NCI-H345 treated with DMSO at 0.1 percent for 48 hours (cell line): ENCODE measurements around the gene DGKD.

Source experiments
- DNase-seq: peaks from one replicate; lab custom pipeline; 2025; ENCODE audit not compliant: unreplicated experiment; lab: John Stamatoyannopoulos, UW

DGKD gene

GRCh38 chr2:233440714-233441113 is 86.4 kb downstream of the DGKD start:
- no peak for DNase-seq

- DNase-seq = no peak
Observed at GRCh38 chr2:233441161-233442027, 87.1 kb downstream of the DGKD start.

DNA sequence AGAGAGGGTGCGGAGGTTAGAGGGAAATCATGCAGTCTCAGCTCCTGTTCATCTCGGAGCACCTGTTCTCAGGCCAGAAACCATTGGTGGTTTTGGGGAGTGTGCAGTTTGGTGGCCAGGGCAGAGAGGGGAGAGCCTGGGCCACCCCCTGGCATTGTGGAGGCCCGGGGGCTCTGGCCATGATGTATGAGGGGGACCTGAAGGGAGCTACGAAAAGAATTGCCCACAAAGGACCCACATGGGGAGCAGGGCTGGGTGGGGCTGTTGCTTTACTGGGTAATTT is 87.7 kb downstream of the DGKD start:
- no peak for DNase-seq

GRCh38 chr2:233443511-233444183 is 89.4 kb downstream of the DGKD start:
- peak; percentile 39 for DNase-seq

DNA sequence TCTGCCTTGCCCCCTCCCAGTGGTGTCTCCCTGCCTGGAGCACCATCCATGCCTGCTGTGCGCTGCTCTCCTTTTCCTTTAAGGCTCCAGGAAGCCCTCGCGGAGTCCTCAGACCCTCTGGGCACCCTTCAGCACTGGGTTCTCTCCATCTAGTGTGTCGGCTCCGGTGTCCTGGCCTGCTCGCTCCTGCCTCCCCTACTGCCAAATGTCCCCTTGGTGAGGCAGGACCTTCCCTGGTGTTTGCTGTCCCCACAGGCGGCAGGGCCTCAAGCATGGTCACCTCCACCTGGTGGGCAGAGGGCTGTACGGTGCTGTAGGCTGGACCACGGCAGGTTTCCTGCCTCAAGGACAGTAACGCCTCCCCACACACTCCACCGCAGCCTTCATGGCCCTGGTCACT is 90.2 kb downstream of the DGKD start:
- DNase-seq = no peak

GRCh38 chr2:233445152-233445830 is 91.0 kb downstream of the DGKD start:
- no peak for DNase-seq

GRCh38 chr2:233446121-233446520 is 91.8 kb downstream of the DGKD start:
- no peak for DNase-seq

- DNase-seq = no peak
Observed at GRCh38 chr2:233446606-233447305, 92.5 kb downstream of the DGKD start.

DNA sequence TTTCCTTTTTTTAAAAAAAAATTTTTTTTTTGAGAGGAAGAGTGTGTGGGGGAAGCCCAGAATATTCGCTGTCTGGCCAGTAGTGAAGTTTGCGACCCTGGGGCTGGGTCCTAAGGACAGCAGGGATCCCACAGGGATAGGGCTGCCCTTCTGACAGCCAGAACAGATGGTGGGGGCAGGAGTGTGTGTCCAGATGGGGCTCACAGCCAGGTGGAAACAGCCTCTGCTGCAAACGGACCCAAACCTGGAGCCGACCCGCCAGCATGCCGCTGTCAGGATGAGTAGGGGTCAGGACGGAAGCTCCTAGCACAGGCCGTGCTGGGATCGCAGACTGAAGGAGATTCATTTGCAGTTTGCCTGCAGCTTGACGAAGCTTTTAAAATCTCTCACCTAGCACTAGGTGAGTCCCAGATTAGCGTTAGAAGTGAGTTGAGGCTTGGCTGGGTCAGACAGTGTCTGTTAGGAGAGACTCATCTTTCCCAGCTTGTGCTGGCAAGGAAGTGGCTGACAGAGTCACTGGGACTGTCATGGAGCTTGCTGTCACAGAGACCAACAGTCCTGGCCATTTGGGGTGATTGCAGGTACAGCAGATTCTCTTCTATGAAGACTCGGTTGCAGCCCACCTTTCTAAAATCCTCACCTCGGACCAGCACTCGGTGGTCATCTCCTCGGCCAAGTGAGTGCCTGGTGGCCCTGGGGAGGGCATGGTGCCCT is 93.4 kb downstream of the DGKD start:
- DNase-seq = no peak

- no peak for DNase-seq
Observed at GRCh38 chr2:233448220-233448559, 93.9 kb downstream of the DGKD start.

- no peak for DNase-seq
Observed at GRCh38 chr2:233448575-233448974, 94.3 kb downstream of the DGKD start.

DNA sequence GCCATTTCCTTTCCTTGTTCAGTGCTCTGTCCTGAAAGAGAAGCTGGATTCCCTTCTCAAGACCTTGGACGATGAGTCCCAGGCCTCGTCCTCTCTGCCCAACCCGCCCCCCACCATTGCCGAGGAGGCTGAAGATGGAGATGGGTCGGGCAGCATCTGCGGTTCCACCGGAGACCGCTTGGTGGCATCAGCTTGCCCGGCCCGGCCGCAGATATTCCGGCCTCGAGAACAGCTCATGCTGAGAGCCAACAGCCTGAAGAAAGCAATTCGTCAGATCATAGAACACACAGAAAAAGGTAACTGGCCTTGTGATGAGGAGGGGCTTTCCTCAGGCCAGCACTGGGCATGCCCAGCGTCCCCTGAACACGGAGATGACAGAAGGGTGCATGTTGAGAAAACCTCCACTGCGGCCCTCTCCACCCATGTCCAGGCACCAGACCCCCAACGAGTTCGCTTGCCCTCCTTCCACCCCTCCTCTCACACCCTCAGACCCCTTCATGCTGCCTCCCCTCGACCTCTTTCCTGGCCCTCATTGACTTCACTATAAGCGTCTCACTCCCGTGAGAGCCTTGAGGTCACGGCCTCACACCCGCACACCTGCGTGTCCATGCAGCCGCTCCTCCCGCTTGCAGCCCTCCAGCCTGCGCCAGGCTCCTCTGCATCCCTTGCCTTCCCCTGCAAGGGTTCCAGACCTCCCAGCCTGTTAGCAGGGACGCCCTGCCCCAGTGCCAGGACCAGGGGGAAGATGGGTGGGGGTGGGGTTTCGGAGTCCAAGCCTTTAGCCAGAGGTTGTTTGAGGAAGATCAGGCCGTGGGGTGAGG is 95.0 kb downstream of the DGKD start:
- DNase-seq = no peak

DNA sequence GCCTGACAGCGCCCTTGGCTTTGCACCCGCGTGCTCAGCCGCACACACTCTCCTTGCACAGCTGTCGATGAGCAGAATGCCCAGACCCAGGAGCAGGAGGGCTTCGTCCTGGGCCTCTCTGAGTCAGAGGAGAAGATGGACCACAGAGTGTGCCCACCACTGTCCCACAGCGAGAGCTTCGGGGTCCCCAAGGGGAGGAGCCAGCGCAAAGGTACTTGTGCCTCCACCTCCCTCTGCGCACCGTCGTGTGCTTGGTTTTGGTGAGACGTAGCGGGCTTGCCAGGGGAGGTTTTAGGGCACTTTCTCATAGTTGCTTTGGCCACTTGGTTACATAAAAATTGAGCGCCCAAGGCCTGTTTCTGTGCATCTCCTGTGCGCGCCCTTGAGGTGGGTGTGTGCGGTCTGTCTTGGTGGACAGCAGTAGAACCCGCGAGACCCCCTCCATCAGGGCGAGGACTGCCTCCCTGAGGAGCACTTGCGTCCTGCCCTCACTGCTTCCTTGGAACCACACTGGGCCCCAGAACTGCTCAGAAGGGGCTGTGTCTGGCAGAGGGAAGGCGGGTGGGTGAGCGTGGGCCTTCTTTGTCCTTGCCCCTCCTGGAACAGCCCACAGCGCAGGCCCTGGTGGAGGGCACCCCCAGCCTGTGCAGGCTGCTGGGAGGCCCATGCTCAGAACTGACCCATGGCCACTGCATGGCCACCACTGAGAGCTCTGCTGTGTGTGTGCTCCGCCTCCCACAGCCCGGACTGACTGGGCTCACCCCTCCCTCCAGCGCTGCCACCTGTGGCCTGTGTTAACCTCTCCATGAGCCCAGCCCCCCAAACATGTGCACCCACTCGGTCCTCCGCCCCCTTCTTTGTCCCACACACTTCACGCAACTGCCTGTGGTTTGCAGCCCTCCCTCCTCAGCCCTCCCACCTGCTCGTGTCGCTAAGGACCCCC is 95.9 kb downstream of the DGKD start:
- no peak for DNase-seq

DNA sequence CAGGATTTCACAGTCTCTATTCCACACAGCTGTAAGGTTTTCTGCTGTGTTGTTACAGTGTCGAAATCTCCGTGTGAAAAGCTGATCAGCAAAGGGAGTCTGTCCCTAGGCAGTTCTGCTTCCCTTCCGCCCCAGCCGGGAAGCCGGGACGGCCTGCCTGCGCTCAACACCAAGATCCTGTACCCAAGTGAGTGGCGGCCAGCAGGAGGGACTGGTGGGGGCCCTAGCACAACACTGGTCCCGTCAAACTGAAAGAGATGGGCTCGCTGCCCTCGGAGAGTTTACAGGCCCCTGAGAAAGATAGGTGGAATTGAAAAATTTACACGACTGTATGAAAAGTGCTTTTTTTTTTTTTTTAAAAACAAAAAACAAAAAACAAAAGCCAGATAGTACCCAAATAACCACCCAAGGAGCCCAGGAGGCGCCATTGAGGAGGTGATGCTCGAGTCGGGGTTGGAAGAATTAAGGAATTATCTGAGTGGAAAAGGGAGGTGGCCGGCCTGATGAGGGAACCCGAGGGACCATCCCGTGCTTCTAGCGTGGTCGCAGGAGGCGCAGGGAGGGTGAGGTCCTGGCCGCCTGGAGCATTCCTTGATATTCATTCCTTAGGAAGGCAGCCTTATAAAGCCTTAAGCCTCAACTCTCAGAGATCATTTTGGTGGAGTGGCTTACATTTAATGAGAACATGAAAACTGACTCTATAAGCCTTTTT is 96.7 kb downstream of the DGKD start:
- DNase-seq = no peak

DNA sequence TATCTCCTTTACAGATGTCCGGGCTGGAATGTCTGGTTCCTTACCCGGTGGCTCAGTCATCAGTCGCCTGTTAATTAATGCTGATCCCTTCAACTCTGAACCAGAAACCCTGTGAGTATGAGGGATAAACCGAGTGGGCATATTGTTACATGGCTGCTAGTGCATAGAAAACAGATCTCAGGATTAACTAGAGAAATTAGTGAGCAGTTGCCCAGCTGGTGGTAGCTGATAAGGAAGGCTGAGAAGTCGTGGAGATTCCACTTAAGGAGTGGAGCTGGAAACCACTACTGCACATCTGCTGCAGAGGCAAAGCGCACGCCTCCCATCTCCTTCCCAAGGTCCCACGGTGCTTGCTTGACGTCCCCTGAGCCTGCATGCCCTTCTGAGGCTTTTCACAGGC is 97.7 kb downstream of the DGKD start:
- DNase-seq = no peak

GRCh38 chr2:233453111-233453915 is 99.0 kb downstream of the DGKD start:
- no peak for DNase-seq

- DNase-seq = no peak
Observed at GRCh38 chr2:233453916-233454315, 99.6 kb downstream of the DGKD start.

DNA sequence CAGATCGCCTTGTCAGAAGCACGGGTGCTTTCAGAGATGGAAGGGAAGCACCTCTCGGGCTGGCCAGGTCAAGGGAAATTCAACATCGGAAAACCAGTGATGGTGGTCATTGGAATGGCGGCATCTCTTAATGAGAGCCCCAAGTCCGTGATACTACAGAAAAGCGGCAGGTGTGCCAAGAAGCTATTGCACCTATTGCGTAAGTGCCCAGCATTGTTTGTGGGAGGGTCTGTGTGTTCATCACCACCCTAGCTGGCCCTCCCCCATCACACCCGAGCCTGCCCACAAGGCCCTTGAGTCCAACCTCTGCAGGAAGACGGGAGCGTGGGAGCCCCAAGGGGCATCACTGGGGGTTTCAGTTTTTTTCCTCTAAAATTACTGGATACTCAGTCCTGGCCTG is 100.7 kb downstream of the DGKD start:
- DNase-seq = no peak
